ENCODE results near the gene DUS1L.

The DUS1L gene

GRCh38 chr17:82077617-82078358 is 12.2 kb upstream of the DUS1L start:
- H3K4me3 ChIP-seq (replicated peaks; ENCODE audit: low read depth, low read length), result no peak overlapping the region
- no peaks in the 10 kb centered on the region for H3K27me3 ChIP-seq (replicated peaks; ENCODE audit: control insufficient read depth, insufficient read depth, low read length)
- TF ChIP-seq CTCF (IDR thresholded peaks at IDR 0.05; ENCODE audit: insufficient read depth, low read length, poor library complexity, severe bottlenecking), result no peak
- H3K36me3 ChIP-seq (ENCODE audit: control insufficient read depth, insufficient read depth, low read length), result peaks cover 34% of the 10 kb centered on the region
- DNase-seq (ENCODE audit: extremely low read depth, insufficient read length), result no peak

GRCh38 chr17:82076785-82077591 is 11.4 kb upstream of the DUS1L start:
- no peak for DNase-seq (ENCODE audit: extremely low read depth, insufficient read length)
- H3K36me3 ChIP-seq (ENCODE audit: control insufficient read depth, insufficient read depth, low read length), result peaks cover 26% of the 10 kb centered on the region
- no peaks in the 10 kb centered on the region for H3K27me3 ChIP-seq (replicated peaks; ENCODE audit: control insufficient read depth, insufficient read depth, low read length)
- H3K4me3 ChIP-seq (replicated peaks; ENCODE audit: low read depth, low read length), result no peak overlapping the region
- TF ChIP-seq CTCF (IDR thresholded peaks at IDR 0.05; ENCODE audit: insufficient read depth, low read length, poor library complexity, severe bottlenecking), result no peak

- no peaks in the 10 kb centered on the region for H3K27me3 ChIP-seq (replicated peaks; ENCODE audit: control insufficient read depth, insufficient read depth, low read length)
- no peak for TF ChIP-seq CTCF (IDR thresholded peaks at IDR 0.05; ENCODE audit: insufficient read depth, low read length, poor library complexity, severe bottlenecking)
- no peak overlapping the region for H3K4me3 ChIP-seq (replicated peaks; ENCODE audit: low read depth, low read length)
- peaks cover 22% of the 10 kb centered on the region for H3K36me3 ChIP-seq (ENCODE audit: control insufficient read depth, insufficient read depth, low read length)
- DNase-seq (ENCODE audit: extremely low read depth, insufficient read length), result no peak
These were observed 10.6 kb upstream of the DUS1L start for GRCh38 chr17:82076018-82076784.

GRCh38 chr17:82073446-82073845 is 7.8 kb upstream of the DUS1L start:
- DNase-seq (ENCODE audit: extremely low read depth, insufficient read length), result no peak
- TF ChIP-seq CTCF (IDR thresholded peaks at IDR 0.05; ENCODE audit: insufficient read depth, low read length, poor library complexity, severe bottlenecking), result no peak
- Histone ChIP-seq H3K36me3 (ENCODE audit: control insufficient read depth, insufficient read depth, low read length) (peaks cover 4% of the 10 kb centered on the region), H3K27me3 (replicated peaks; ENCODE audit: control insufficient read depth, insufficient read depth, low read length) (no peaks in the 10 kb centered on the region), H3K4me3 (replicated peaks; ENCODE audit: low read depth, low read length) (no peak overlapping the region)

GRCh38 chr17:82072827-82073226 is 7.2 kb upstream of the DUS1L start:
- TF ChIP-seq CTCF (IDR thresholded peaks at IDR 0.05; ENCODE audit: insufficient read depth, low read length, poor library complexity, severe bottlenecking), result no peak
- Histone ChIP-seq H3K36me3 (ENCODE audit: control insufficient read depth, insufficient read depth, low read length) (no peaks in the 10 kb centered on the region; the same call in 1 of the 2 replicates), H3K4me3 (replicated peaks; ENCODE audit: low read depth, low read length) (no peak overlapping the region), H3K27me3 (replicated peaks; ENCODE audit: control insufficient read depth, insufficient read depth, low read length) (no peaks in the 10 kb centered on the region)
- DNase-seq (ENCODE audit: extremely low read depth, insufficient read length), result no peak

Measured in GM06990 (cell line).